Measurements from ENCODE around the gene PDPR.
"Not testable (repeated sequence)": the region's sequence is repeated elsewhere in the genome, so short reads cannot be mapped to it uniquely, and the experiment has no call there.

DNA sequence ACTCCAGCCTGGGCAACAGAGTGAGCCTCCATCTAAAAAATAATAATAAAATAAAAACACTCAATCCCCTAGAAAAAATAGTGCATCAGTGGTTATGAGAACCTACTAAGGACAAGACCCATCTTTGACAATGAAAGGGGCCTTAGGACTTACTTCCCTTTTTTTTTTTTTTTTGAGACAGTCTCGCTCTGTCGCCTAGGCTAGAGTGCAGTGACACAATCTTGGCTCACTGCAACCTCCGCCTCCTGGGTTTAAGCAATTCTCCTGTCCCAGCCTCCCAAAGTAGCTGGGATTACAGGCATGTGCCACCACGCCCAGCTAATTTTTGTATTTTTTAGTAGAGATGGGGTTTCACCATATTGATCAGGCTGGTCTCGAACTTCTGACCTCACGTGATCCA, 2.0 kb upstream of the PDPR start:
- TF ChIP-seq, protein P1, sequence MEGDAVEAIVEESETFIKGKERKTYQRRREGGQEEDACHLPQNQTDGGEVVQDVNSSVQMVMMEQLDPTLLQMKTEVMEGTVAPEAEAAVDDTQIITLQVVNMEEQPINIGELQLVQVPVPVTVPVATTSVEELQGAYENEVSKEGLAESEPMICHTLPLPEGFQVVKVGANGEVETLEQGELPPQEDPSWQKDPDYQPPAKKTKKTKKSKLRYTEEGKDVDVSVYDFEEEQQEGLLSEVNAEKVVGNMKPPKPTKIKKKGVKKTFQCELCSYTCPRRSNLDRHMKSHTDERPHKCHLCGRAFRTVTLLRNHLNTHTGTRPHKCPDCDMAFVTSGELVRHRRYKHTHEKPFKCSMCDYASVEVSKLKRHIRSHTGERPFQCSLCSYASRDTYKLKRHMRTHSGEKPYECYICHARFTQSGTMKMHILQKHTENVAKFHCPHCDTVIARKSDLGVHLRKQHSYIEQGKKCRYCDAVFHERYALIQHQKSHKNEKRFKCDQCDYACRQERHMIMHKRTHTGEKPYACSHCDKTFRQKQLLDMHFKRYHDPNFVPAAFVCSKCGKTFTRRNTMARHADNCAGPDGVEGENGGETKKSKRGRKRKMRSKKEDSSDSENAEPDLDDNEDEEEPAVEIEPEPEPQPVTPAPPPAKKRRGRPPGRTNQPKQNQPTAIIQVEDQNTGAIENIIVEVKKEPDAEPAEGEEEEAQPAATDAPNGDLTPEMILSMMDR (conservative IDR thresholded peaks at IDR 0.05 in 1 of 2, IDR thresholded peaks at IDR 0.05 in 1 of 2; ENCODE audit: low read depth in 1 of 2, low read length in 2 of 2): not testable (repeated sequence)
- not testable (repeated sequence) for TF ChIP-seq EZH2 (IDR thresholded peaks at IDR 0.05; ENCODE audit: low read length, missing control alignments)

All from fibroblast of lung (primary cell).